Measurements from ENCODE around the gene RFC3.
A peak's percentile ranks its signal among the peaks of the same experiment; 100 is the strongest.
"Not testable (repeated sequence)": the region's sequence is repeated elsewhere in the genome, so short reads cannot be mapped to it uniquely, and the experiment has no call there.

Gene RFC3

GRCh38 chr13:33812829-33813228 is 5.1 kb upstream of the RFC3 start:
- DNase-seq = not testable (repeated sequence)

DNA sequence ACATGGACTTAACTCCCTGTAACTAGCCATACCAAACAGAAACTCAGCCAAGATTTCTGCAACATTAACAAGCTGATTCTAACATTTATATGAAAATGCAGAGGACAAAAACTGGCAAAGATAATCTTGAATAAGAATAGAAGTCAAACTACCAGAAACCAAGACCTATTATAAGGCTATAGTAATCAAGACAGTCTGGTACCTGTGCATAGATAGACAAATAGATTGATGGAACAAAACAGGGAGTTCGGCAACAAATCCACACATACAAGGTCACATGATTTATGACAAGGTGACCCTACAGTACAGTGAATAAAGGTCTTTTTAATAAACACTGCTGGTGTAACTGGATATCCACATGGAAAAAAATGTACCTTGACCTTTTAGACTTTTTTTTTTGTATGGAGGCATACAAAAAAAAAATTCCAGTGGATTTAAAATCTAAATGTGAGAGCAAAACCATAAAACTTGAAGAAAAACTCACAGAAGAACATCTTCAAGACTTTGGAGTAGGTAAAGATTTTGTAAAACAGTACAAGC is 2.9 kb upstream of the RFC3 start:
- no peak for DNase-seq

- no peak for DNase-seq
These were observed 1.0 kb upstream of the RFC3 start for GRCh38 chr13:33816912-33817311.

GRCh38 chr13:33817513-33817900 is 442 bp upstream of the RFC3 start:
- DNase-seq = no peak

GRCh38 chr13:33825083-33825482 is 7.1 kb downstream of the RFC3 start:
- no peak for DNase-seq

DNA sequence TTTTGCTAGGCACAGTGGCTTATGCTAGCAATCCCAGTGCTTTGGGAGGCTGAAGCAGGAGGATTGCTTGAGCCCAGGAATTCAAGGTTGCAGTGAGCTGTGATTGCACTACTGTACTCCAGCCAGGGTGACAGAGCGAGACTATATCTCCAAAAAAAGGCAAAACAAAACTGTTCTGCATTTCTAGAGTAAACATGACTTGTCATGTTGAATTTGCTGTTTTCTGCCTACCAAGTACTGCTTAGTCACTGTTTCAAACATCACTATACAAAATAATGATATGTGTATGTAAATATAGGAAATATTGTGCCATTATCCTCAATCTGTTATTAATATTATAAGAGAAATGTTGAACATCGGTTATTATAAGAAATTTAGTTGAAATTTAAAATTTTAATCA is 9.2 kb downstream of the RFC3 start:
- no peak for DNase-seq

DNA sequence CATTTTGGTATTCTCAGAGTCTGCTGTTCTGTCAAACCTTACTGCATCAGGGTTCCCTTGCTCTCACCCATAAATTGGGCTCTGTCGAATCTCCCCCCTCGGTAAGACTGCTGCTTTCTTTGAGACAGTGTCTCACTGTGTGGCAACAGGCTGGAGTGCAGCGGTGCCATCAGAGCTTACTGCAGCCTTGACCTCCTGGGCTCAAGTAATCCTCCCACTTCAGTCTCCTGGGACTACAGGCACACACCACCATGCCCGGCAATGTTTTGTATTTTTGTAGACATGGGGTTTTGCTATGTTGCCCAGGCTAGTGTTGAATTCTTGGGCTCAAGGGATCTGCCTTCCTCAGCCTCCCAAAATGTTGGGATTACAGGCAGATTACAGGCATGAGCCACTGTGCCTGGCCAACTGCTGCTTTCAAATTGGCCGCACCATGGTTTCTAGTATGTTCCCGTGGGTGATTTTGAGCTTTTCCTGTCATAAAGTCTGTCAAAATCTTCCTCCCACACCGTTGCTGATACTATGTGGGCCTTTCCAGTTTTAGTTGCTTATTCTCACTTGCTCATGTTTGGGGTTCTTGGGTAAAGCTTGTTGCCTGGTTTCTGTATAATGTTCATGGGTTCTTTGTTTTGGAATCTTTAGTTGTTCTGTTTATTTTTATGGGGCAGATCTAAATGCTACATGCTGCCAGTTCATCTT is 10.6 kb downstream of the RFC3 start:
- DNase-seq = no peak

DNA sequence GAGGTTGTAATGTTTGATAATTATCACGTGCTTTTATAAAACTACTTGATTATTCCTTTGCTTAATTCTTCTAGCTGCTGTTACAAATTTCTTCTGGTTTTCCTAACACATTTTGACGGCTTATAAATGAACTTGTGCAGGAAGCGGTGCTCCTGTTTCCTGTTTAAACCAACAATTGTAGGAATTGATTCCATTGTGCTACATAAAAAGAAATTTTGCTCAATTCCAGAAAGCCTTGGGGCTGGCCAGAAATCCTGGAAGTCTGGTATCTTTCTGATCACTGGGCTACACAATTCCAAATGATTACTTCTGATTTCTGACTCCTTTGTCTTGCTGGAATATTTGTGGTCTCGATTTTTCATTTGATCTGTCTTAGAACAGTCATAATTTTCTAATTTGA is 14.9 kb downstream of the RFC3 start:
- DNase-seq = no peak

GRCh38 chr13:33838647-33839046 is 20.7 kb downstream of the RFC3 start:
- no peak for DNase-seq

GRCh38 chr13:33840402-33840801 is 22.5 kb downstream of the RFC3 start:
- DNase-seq = no peak

- no peak for DNase-seq
These were observed 24.3 kb downstream of the RFC3 start for GRCh38 chr13:33842207-33842606.

GRCh38 chr13:33842986-33843385 is 25.0 kb downstream of the RFC3 start:
- no peak for DNase-seq

DNA sequence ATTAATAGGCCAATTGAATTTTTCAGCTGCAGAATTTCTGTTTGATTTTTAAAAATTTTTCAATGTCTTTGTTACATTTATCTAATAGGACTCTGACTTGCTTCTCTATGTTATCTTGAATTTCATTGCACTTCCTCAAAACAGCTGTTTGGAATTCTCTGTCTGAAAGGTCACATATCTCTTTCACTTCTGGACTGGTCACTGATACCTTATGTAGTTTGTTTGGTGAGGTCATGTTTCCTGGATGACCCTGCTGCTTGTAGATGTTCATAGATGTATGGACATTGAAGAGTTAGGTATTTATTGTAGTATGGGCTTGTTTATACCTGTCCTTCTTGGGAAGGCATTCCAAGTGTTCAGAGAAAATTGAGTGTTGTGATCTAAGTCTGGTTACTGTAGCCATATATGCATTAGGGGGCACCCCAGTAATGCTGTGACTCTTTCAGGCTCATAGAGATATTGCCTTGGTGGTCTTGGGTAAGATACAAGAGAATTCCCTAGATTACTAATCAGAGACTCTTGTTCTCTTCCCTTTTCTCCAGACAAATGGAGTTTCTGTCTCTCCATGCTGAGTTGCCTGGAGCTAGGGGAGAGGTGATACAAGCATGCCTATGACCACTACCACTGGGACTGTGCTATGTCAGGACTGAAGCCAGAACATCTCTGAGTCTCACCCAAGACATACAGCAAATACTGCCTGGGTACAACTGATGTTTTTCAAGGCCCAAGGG is 27.8 kb downstream of the RFC3 start:
- DNase-seq = no peak

GRCh38 chr13:33846303-33847062 is 28.5 kb downstream of the RFC3 start:
- no peak for DNase-seq

GRCh38 chr13:33849211-33849610 is 31.3 kb downstream of the RFC3 start:
- no peak for DNase-seq

DNA sequence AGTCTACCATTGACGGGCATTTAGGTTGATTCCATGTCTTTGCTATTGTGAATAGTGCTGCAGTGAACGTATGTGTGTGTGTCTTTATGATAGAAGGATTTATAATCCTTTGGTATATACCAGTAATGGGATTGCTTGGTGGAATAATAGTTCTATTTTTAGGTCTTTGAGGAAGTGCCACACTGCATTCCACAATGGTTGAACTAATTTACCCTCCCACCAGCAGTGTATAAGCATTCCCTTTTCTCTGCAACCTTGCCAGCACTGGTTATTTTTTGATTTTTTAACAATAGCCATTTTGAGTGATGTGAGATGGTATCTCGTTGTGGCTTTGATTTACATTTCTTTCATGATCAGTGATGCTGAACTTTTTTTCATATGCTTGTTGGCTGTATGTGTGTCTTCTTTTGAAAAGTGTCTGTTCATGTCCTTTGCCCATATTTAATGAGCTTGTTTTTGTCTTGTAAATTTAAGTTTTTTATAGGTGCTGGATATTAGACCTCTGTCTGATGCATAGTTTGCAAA is 37.5 kb downstream of the RFC3 start:
- DNase-seq = peak; percentile 5

DNA sequence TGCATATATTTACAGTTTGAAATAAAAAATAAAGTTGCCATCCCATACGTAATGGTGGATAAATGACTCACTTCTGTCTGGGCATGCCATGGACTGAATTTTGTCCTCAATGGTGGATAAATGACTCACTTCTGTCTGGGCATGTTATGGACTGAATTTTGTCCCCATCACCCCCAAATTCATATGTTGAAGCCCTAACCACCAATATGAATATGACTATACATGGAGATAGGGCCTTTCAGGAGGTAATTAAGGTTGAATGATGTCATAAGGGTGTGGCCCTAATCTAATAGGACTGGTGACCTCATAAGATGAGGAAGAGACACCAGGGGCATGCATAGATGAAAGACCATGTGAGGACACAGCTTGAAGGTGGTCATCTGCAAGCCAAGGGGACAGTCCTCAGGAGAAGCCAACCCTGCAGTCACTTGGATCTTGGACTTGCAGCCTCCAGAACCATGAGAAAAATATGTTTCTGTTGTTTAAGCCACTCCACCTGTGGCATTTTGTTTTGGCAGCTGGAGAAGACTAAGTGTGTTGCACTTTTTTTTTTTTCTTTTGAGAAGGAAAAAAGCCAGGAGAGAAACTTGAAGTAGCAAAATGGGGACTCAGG is 41.8 kb downstream of the RFC3 start:
- peak; percentile 7 for DNase-seq

- no peak for DNase-seq
These were observed 42.6 kb downstream of the RFC3 start for GRCh38 chr13:33860526-33860925.

- no peak for DNase-seq
These were observed 44.1 kb downstream of the RFC3 start for GRCh38 chr13:33862016-33862415.

DNA sequence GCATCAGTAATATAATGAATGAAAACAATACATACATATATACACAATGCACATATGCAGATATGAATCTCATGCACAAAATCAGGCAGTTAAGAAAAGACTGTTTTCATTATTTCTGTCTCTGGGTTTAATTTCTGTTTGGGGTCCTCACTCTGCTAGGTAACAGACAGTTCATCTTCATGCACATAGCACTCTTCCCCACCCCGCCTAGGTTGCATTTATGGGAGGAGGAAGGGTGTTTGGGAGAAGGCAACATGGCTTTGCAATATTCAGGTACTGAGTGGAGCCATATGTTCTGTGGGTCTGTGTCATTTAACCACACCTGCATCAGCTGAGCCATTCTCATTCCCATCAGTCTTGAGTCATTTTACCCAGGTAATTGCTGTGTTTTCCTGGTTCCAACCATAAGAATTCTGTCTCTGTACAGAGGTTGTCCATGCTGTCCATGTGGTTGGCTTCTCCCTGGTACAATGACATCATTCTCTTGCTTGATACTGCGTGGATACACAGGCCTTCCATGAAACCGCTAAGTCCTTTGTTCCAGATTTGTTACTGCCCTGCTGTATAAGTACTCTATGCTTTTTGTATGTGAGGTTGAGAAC is 45.3 kb downstream of the RFC3 start:
- DNase-seq = no peak

DNA sequence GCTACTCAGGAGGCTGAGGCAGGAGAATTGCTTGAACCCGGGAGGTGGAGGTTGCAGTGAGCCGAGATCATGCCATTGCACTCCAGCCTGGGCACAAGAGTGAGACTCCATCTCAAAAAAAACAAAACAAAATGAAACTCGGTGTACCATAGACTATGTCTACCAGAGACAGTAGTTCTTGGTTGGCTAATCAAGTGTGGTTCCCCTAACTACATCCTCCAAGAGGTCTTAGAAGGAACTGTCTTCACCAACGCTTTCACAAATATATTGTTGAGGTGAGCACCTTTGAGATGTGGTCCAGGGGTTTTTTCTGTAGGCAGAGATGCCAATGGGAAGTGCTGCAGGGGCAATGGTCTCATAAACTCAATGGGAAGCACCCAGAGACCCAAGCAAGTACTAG is 48.0 kb downstream of the RFC3 start:
- DNase-seq = no peak

DNA sequence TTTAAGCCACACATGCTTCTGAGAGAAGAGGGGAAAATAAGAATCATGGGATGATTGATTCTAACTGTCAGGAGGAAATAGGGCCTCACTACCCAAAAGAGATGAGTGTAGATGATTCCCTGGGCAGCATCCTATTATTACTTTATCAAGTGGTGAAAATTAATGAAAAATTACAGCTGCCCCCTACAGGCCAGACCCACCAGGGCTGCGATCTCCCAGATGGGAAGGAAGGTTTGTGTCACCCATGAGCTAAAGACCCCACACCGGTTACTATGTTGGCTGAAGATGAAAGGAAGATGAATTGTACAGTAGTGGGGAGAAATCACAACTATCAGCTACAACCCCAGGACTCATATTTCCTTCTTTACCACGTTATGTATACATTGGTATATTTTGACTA is 49.5 kb downstream of the RFC3 start:
- DNase-seq = no peak

Measured in fibroblast of skin of scalp (primary cell).